ENCODE results near the gene WBP1. TPM values are rescaled to one million over a fixed set of nuclear protein-coding genes. Genes with fewer than 3 reads are reported as not detected.

The WBP1 gene
- total RNA-seq, 2 donors from 2014 or later: 27.4 to 47.1 TPM

- Histone ChIP-seq H3K36me3 (peaks cover 29% of the 10 kb centered on the region), H3K27me3 (replicated peaks; ENCODE audit: insufficient read depth) (no peaks in the 10 kb centered on the region), H3K4me3 (no peak overlapping the region), H3K4me1 (ENCODE audit: control insufficient read depth in 1 of 2, low read depth in 2 of 2) (no peaks in the 10 kb centered on the region), H3K9me3 (no peaks in the 10 kb centered on the region), H3K27ac (no peak overlapping the region)
- TF ChIP-seq CTCF (IDR thresholded peaks at IDR 0.05): no peak
- DNase-seq (ENCODE audit: low spot score) (no peak), ATAC-seq (ENCODE audit: insufficient number of reproducible peaks, low FRiP score, low read depth) (no peak)
Observed at GRCh38 chr2:74428675-74429074, 29.6 kb upstream of the WBP1 start.

DNA sequence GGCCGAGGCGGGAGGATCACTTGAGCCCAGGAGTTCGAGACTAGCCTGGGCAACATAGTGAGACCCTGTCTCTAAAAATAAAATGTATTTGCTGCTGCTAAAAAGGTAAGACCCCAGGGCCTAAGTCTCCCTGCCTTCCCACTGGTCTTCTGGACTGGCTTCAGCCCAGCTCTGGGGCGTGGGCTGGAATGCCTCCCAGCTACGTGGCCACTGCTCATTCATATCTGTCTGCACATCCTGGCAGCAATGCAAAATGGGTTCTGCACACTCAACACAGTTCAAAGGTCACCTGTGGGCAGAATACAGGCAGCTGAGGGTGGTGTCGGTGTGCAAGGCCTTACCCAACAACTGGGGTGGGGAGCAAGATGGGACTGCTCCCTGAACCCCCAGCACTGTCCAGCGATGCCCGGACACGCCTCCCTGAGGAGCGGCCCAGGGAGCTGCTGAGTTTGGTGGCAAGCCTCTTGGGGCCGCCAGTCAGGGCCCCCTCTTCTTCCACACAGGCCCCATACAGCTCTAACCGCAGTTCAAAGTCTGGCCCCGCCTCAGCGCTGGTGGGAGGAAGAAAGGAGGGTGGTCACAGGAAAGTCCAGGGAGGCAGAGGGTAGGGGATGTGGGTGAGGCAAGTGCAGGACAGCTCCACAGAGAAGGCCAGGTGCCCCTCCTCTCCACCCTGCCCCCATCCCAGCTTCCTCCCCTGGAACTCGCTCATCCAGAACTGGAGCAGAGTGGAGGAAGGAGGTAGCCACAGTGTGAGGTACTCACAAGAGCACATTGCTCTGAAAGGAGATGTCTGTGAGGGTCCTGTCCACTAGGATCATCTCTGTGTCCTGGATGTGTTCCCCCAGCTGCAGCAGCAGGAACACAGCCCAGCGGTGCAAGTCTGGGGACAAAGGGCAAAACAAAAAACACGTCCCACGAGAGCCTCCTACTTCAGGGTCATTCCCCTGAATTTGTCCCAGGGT, 28.5 kb upstream of the WBP1 start:
- Histone ChIP-seq H3K36me3 (peaks cover 29% of the 10 kb centered on the region), H3K4me3 (no peak overlapping the region), H3K9me3 (no peaks in the 10 kb centered on the region), H3K27ac (no peak overlapping the region), H3K4me1 (ENCODE audit: control insufficient read depth in 1 of 2, low read depth in 2 of 2) (no peaks in the 10 kb centered on the region), H3K27me3 (replicated peaks; ENCODE audit: insufficient read depth) (no peaks in the 10 kb centered on the region)
- TF ChIP-seq CTCF (IDR thresholded peaks at IDR 0.05): no peak
- DNase-seq (ENCODE audit: low spot score): no peak
- no peak for ATAC-seq (ENCODE audit: insufficient number of reproducible peaks, low FRiP score, low read depth)

- ATAC-seq (ENCODE audit: insufficient number of reproducible peaks, low FRiP score, low read depth) (no peak), DNase-seq (ENCODE audit: low spot score) (no peak)
- no peaks in the 10 kb centered on the region for H3K9me3 ChIP-seq
- TF ChIP-seq CTCF (IDR thresholded peaks at IDR 0.05): no peak
- no peaks in the 10 kb centered on the region for H3K4me1 ChIP-seq (ENCODE audit: control insufficient read depth in 1 of 2, low read depth in 2 of 2)
- H3K4me3 ChIP-seq: no peak overlapping the region
- no peaks in the 10 kb centered on the region for H3K27me3 ChIP-seq (replicated peaks; ENCODE audit: insufficient read depth)
- peaks cover 29% of the 10 kb centered on the region for H3K36me3 ChIP-seq
- no peak overlapping the region for H3K27ac ChIP-seq
Observed at GRCh38 chr2:74430502-74430901, 27.7 kb upstream of the WBP1 start.

- ATAC-seq (ENCODE audit: insufficient number of reproducible peaks, low FRiP score, low read depth): no peak
- Histone ChIP-seq H3K9me3 (no peaks in the 10 kb centered on the region), H3K36me3 (peaks cover 3% of the 10 kb centered on the region), H3K4me1 (ENCODE audit: control insufficient read depth in 1 of 2, low read depth in 2 of 2) (peaks cover 3 to 32% of the 10 kb centered on the region in 2 donors), H3K27ac (no peak overlapping the region), H3K27me3 (replicated peaks; ENCODE audit: insufficient read depth) (no peaks in the 10 kb centered on the region), H3K4me3 (no peak overlapping the region)
- no peak for DNase-seq (ENCODE audit: low spot score)
- TF ChIP-seq CTCF (IDR thresholded peaks at IDR 0.05): no peak
Observed at GRCh38 chr2:74436111-74436805, 22.0 kb upstream of the WBP1 start.
